Measurements from ENCODE around the gene TUT7.

The TUT7 gene

DNA sequence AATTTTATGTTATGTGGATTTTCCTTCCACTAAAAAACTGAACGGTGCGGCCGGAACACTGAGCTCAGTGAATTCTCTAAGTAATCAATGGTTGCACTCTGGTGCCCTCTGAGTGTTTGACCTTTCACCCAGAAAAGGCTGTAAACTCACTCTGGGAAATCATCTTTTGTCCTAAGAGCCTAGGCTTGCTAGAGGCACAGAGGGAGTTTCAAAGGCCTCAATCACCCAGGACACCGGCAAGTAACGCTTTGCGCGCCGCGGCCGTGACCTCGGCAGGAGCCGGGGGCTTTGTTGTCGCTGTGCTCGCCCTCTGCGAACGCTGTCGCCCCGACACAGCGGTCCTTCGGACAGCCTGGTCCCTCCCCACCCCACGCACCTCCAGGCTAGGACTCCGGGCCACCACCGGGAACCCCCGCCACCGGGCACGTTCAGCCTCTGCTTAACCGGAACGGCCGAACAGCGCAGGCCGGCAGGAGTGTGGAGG is 72.6 kb downstream of the TUT7 start:
- Histone ChIP-seq H3K4me1 (ENCODE audit: control insufficient read depth, insufficient read depth, low read length) (peaks cover 15% of the 10 kb centered on the region), H3K27me3 (ENCODE audit: control insufficient read depth, insufficient read depth, low read length) (0 out of 2 replicates have a peak, but pooled peaks cover 3% of the 10 kb centered on the region), H3K27ac (ENCODE audit: low read depth, low read length) (peak overlapping the region; percentile 98), H3K4me3 (ENCODE audit: low read depth, low read length) (peak overlapping the region; percentile 97), H3K9ac (ENCODE audit: low read depth, low read length) (peak overlapping the region; percentile 95), H3K36me3 (ENCODE audit: control insufficient read depth, insufficient read depth, low read length) (peaks cover 28% of the 10 kb centered on the region), H3K9me3 (ENCODE audit: control insufficient read depth, insufficient read depth, low read length) (no peaks in the 10 kb centered on the region)

DNA sequence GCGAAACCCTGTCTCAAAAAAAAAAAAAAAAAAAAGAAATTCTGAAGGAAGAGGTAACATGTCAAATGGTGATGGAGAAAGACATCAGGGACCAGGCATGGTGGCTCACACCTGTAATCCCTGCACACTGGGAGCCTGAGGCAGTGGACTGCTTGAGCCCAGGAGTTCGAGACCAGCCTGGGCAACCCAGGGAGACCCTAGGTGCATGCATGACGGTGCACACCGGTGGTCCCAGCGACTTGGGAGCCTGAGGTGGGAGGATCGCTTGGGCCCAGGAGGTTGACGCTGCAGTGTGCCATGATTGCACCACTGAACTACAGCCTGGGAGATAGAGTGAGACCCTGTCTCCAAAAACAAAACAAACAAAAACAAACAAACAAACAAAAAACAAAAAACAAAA is 73.6 kb downstream of the TUT7 start:
- Histone ChIP-seq H3K4me1 (ENCODE audit: control insufficient read depth, insufficient read depth, low read length) (peaks cover 11% of the 10 kb centered on the region), H3K9me3 (ENCODE audit: control insufficient read depth, insufficient read depth, low read length) (no peaks in the 10 kb centered on the region), H3K27me3 (ENCODE audit: control insufficient read depth, insufficient read depth, low read length) (0 out of 2 replicates have a peak, but pooled peaks cover 3% of the 10 kb centered on the region), H3K4me3 (ENCODE audit: low read depth, low read length) (peak overlapping the region; percentile 97), H3K9ac (ENCODE audit: low read depth, low read length) (no peak overlapping the region; the same call in 1 of the 2 replicates), H3K27ac (ENCODE audit: low read depth, low read length) (no peak overlapping the region), H3K36me3 (ENCODE audit: control insufficient read depth, insufficient read depth, low read length) (peaks cover 28% of the 10 kb centered on the region)

DNA sequence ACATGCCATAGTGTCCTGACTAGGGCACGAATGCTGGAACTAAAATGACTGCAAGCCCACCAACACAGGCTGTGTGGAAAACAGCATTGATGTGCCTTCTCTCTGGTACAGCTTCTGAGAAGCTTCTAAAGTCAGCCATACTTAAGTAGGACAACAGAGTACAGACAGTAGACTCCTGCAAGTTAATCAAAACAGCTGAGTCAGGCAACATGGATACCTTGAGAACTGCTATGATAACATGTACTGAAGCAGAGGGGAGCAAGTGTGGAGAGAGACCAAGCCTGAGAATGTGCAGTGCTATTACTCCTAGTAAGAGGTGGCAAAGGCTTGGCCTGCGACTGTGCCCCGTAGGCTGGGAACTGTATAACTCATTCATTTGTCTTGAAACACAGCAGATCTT is 74.4 kb downstream of the TUT7 start:
- Histone ChIP-seq H3K27me3 (ENCODE audit: control insufficient read depth, insufficient read depth, low read length) (0 out of 2 replicates have a peak, but pooled peaks cover 3% of the 10 kb centered on the region), H3K9ac (ENCODE audit: low read depth, low read length) (no peak overlapping the region), H3K4me3 (ENCODE audit: low read depth, low read length) (no peak overlapping the region), H3K4me1 (ENCODE audit: control insufficient read depth, insufficient read depth, low read length) (peaks cover 11% of the 10 kb centered on the region), H3K27ac (ENCODE audit: low read depth, low read length) (no peak overlapping the region), H3K9me3 (ENCODE audit: control insufficient read depth, insufficient read depth, low read length) (no peaks in the 10 kb centered on the region), H3K36me3 (ENCODE audit: control insufficient read depth, insufficient read depth, low read length) (peaks cover 28% of the 10 kb centered on the region)

DNA sequence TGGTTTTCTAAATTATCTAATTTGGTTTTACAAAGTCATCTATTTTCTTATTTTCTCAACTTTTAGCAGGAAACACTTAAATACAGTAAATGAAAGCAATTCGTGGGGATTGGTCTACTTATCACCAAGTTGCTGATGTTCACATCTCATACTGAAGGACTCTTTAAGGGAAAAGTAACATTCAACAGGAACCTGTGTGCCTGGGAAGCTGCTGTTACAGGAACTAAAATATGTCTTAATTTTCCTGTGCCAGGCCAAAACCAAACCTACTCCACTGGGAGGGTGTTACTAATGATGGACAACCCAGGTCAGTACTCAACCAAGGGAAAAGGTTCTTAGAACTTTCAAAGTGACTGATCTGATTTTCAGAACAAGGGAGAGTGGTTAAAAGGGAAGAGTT is 77.1 kb downstream of the TUT7 start:
- Histone ChIP-seq H3K4me1 (ENCODE audit: control insufficient read depth, insufficient read depth, low read length) (peaks cover 7% of the 10 kb centered on the region), H3K9ac (ENCODE audit: low read depth, low read length) (no peak overlapping the region), H3K36me3 (ENCODE audit: control insufficient read depth, insufficient read depth, low read length) (peaks cover 49% of the 10 kb centered on the region), H3K9me3 (ENCODE audit: control insufficient read depth, insufficient read depth, low read length) (no peaks in the 10 kb centered on the region), H3K4me3 (ENCODE audit: low read depth, low read length) (no peak overlapping the region), H3K27ac (ENCODE audit: low read depth, low read length) (no peak overlapping the region), H3K27me3 (ENCODE audit: control insufficient read depth, insufficient read depth, low read length) (no peaks in the 10 kb centered on the region)

DNA sequence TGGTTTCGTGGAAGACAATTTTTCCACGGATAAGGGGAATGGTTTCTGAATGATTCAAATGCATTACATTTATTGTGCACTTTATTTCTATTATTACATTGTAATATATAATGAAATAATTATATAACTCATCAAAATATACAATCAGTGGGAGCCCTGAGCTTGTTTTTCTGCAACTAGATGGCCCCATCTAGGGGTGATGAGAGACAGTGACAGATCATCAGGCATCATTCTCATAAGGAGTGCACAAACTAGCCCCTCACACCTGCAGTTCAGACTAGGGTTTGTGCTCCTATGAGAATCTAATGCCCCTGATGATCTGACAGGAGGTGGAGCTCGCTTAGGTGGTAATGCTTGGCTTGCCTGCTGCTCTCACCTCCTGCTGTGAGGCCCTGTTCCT is 78.2 kb downstream of the TUT7 start:
- no peak overlapping the region for H3K27ac ChIP-seq (ENCODE audit: low read depth, low read length)
- H3K9ac ChIP-seq (ENCODE audit: low read depth, low read length), result no peak overlapping the region
- H3K4me3 ChIP-seq (ENCODE audit: low read depth, low read length), result no peak overlapping the region
- H3K36me3 ChIP-seq (ENCODE audit: control insufficient read depth, insufficient read depth, low read length), result peaks cover 60% of the 10 kb centered on the region
- H3K27me3 ChIP-seq (ENCODE audit: control insufficient read depth, insufficient read depth, low read length), result no peaks in the 10 kb centered on the region
- H3K9me3 ChIP-seq (ENCODE audit: control insufficient read depth, insufficient read depth, low read length), result no peaks in the 10 kb centered on the region; the same call in 1 of the 2 replicates
- peaks cover 5% of the 10 kb centered on the region for H3K4me1 ChIP-seq (ENCODE audit: control insufficient read depth, insufficient read depth, low read length)

DNA sequence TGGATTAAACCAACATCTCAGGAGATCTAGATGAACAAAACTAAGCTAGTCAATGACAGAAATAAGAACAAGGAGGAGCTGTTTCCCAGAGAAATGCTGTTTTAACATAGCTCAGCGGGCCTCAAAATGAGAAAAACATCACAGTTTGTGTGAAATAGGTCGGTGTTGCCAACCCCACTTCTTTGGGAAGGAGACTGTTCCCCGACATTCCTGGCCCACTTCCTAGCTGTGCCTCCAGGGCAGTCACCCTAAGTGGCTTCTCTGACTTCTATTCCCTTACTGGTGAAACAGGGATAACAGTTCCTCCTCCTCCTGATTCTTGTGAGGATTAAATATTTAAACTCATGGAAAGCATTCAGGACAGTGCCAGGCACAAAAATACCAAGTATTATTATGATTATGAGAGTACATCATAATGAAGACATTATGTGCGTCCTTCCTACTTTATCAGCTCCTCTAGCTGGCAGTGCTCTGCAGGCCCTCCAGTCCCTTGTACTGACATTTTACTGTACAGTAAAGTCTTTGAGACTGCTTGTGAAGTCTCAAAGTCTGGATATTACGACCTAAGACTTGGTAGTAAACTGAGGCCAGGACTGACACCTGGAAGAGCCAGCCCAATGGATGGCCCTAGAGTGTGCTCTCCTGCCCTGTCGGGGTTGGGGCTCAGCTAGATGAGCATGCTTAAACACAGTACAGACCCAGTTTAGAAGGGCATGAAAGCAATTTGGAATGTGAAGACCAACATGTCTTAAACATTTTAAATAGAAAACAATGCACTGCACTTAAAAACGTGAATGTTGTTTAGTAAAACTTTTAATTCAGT is 79.2 kb downstream of the TUT7 start:
- H3K4me3 ChIP-seq (ENCODE audit: low read depth, low read length), result no peak overlapping the region
- H3K36me3 ChIP-seq (ENCODE audit: control insufficient read depth, insufficient read depth, low read length), result peaks cover 59% of the 10 kb centered on the region
- H3K9ac ChIP-seq (ENCODE audit: low read depth, low read length), result no peak overlapping the region

DNA sequence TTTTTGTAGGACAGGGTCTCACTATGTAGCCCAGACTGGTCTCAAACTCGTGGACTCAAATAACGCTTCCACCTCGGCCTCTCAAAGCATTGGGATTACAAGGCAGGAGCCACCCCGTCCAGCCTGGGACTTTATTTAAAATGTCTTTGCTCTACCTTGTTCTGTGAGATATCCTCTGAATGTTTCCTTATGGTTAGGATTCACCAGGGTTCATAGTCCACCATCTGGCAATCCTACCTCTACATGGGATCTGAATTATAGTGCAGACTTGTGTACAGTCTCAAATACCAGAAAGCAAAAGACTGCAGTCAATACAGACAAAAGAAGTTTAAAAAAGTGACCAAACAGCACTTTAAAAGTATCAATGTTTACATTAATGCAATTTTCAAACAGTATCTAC is 82.0 kb downstream of the TUT7 start:
- Histone ChIP-seq H3K9me3 (ENCODE audit: control insufficient read depth, insufficient read depth, low read length) (no peaks in the 10 kb centered on the region; the same call in 1 of the 2 replicates), H3K4me1 (ENCODE audit: control insufficient read depth, insufficient read depth, low read length) (no peaks in the 10 kb centered on the region), H3K4me3 (ENCODE audit: low read depth, low read length) (no peak overlapping the region), H3K36me3 (ENCODE audit: control insufficient read depth, insufficient read depth, low read length) (peaks cover 42% of the 10 kb centered on the region), H3K27me3 (ENCODE audit: control insufficient read depth, insufficient read depth, low read length) (no peaks in the 10 kb centered on the region), H3K27ac (ENCODE audit: low read depth, low read length) (no peak overlapping the region), H3K9ac (ENCODE audit: low read depth, low read length) (no peak overlapping the region)

More for the DNA sequence above, 79.2 kb downstream of the TUT7 start:
- H3K27me3 ChIP-seq (ENCODE audit: control insufficient read depth, insufficient read depth, low read length), result no peaks in the 10 kb centered on the region
- H3K4me1 ChIP-seq (ENCODE audit: control insufficient read depth, insufficient read depth, low read length), result no peaks in the 10 kb centered on the region
- no peak overlapping the region for H3K27ac ChIP-seq (ENCODE audit: low read depth, low read length)
- H3K9me3 ChIP-seq (ENCODE audit: control insufficient read depth, insufficient read depth, low read length), result no peaks in the 10 kb centered on the region; the same call in 1 of the 2 replicates

DNA sequence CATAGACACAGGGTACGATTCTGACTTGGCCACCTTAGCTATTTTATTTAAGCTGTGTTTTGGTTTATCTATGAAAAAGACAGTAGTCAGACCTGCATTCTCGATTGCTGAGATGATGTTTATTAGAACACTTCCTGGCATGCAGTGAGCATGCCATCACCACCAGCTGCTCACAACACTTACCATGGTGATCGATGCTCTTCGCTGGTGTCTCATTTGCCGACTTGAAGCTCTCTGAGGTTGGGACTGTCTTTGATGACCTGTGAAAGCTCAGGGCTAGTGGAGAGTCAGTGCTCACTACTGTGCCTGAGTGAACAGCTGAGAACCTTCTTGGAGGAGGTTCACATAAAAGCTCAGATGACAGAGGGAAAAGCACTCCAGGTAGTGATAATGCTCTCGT is 90.3 kb downstream of the TUT7 start:
- Histone ChIP-seq H3K9ac (ENCODE audit: low read depth, low read length) (no peak overlapping the region), H3K9me3 (ENCODE audit: control insufficient read depth, insufficient read depth, low read length) (no peaks in the 10 kb centered on the region), H3K4me3 (ENCODE audit: low read depth, low read length) (no peak overlapping the region), H3K36me3 (ENCODE audit: control insufficient read depth, insufficient read depth, low read length) (peaks cover 34% of the 10 kb centered on the region), H3K27me3 (ENCODE audit: control insufficient read depth, insufficient read depth, low read length) (no peaks in the 10 kb centered on the region), H3K27ac (ENCODE audit: low read depth, low read length) (no peak overlapping the region), H3K4me1 (ENCODE audit: control insufficient read depth, insufficient read depth, low read length) (no peaks in the 10 kb centered on the region)

DNA sequence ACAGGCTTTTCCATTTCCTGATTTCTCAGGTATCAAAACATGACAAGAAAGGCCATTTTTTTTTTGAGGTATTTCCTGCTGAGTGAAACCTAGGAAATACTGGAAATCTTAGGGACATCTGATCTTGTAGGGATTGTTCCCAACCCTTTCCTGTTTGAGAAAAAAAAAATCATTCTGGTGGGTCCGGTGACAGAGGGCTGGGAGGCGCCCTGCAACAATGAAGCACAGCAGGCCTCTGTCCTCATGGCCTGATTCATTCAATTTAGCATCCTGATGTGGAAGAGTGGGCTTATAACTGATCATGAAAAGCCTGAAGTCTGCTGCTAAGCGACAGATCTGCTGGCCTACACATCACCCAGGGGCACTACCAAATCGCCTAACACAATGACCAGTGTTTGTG is 91.7 kb downstream of the TUT7 start:
- no peak overlapping the region for H3K4me3 ChIP-seq (ENCODE audit: low read depth, low read length)
- H3K9me3 ChIP-seq (ENCODE audit: control insufficient read depth, insufficient read depth, low read length), result no peaks in the 10 kb centered on the region
- H3K36me3 ChIP-seq (ENCODE audit: control insufficient read depth, insufficient read depth, low read length), result peaks cover 29% of the 10 kb centered on the region
- H3K27me3 ChIP-seq (ENCODE audit: control insufficient read depth, insufficient read depth, low read length), result no peaks in the 10 kb centered on the region
- H3K4me1 ChIP-seq (ENCODE audit: control insufficient read depth, insufficient read depth, low read length), result no peaks in the 10 kb centered on the region
- no peak overlapping the region for H3K9ac ChIP-seq (ENCODE audit: low read depth, low read length)
- H3K27ac ChIP-seq (ENCODE audit: low read depth, low read length), result no peak overlapping the region

DNA sequence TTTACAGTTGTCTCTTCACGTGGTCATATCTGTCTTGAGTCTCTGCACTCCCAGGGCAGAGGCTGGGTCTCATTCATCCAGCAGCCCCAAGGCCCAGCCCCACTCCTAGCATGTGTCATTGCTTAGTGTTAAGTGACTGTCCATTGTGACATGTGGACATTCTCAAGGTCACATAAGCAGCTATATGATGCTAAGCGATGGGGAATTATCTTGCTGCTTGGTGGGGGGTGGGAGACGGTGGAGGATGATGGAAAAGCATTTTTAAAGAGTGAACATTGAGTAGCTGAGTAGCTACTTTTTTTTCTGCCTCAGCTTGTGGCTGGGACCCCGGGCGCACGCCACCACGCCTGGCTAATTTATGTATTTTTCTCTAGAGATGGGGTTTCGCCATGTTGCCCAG is 94.7 kb downstream of the TUT7 start, which contains the start of gene C9orf153:
C9orf153 (minus strand) TSS at position 101 of the 400 bp plus-strand sequence. CDS start 30,054 bp downstream, outside the sequence.
- H3K27ac ChIP-seq (ENCODE audit: low read depth, low read length), result no peak within 1 kb of the TSS
- H3K27me3 ChIP-seq (ENCODE audit: control insufficient read depth, insufficient read depth, low read length), result no peaks in the 10 kb centered on the region
- no peak within 1 kb of the TSS for H3K4me3 ChIP-seq (ENCODE audit: low read depth, low read length)
- no peak within 1 kb of the TSS for H3K9ac ChIP-seq (ENCODE audit: low read depth, low read length)
- H3K4me1 ChIP-seq (ENCODE audit: control insufficient read depth, insufficient read depth, low read length), result no peaks in the 10 kb centered on the region
- H3K9me3 ChIP-seq (ENCODE audit: control insufficient read depth, insufficient read depth, low read length), result no peaks in the 10 kb centered on the region
- H3K36me3 ChIP-seq (ENCODE audit: control insufficient read depth, insufficient read depth, low read length), result peaks cover 16% of the 10 kb centered on the region

DNA sequence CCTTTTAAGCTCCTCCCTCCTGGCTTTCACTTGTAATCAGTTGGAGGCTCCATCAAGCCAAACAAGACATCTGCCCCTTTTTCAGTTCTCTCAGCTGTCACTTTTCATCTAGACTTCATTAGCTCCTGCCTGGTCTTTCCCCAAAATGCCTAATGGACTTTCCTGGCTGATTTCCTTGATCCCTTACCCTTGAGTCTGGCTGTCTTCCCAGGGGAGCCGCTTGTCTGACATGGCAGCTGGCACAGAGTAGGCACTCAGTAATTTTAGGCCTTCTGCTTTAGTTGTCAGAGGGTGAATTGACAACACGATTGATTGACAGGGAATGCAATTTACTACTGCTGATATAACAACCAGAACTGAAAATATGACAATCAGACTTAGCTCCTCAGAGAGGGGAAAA is 96.8 kb downstream of the TUT7 start:
- no peak overlapping the region for H3K4me3 ChIP-seq (ENCODE audit: low read depth, low read length)
- H3K27ac ChIP-seq (ENCODE audit: low read depth, low read length), result no peak overlapping the region
- no peaks in the 10 kb centered on the region for H3K4me1 ChIP-seq (ENCODE audit: control insufficient read depth, insufficient read depth, low read length)
- peaks cover 9% of the 10 kb centered on the region; the same call in 1 of the 2 replicates for H3K9me3 ChIP-seq (ENCODE audit: control insufficient read depth, insufficient read depth, low read length)
- H3K27me3 ChIP-seq (ENCODE audit: control insufficient read depth, insufficient read depth, low read length), result no peaks in the 10 kb centered on the region
- no peaks in the 10 kb centered on the region for H3K36me3 ChIP-seq (ENCODE audit: control insufficient read depth, insufficient read depth, low read length)
- H3K9ac ChIP-seq (ENCODE audit: low read depth, low read length), result no peak overlapping the region
